HG02678 (cell line): ENCODE results near the gene NDST3.

ENCODE experiments used
- ATAC-seq: cut with Tn5 transposase; IDR thresholded peaks from one replicate; pipeline ENCODE4 v1.9.1; 2021; ENCODE audit warnings: mild to moderate bottlenecking, moderate library complexity; ENCODE audit not compliant: unreplicated experiment

The NDST3 gene

DNA sequence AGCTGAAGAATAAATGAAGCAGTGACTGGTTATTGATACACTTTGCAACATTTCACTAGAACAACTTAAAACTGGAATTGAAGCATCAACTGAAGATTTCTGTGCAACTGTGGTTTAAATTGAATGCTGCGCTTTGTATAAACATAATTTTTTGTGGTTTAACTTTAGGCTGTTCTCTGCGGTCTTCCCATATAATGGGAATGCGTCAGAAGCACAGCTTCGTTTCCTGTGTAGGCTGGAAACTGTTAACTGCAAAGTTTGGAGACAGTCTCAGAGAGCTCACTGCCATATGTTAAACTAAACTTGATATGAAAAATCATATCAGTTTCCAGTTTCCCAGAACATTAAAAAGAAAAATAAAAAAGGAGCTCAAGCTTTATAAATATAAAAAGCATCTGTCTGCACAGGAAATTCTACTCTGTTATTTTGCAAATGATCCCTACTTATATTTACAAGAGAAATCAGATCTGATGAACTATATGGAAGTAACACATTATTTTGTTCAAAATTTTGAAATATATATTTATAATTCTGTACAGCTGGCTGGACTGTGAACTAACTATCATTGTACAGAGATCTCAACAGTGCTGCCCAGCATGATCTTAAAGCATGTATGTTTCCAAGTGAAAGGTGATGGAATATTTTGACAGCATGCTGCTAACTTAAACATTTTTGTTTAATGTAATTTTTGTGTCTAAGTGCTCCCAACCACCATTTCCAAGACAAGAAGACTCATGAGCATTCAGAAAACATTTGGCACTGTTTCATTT lies 139.9 kb downstream of the NDST3 start:
- no peak for ATAC-seq

DNA sequence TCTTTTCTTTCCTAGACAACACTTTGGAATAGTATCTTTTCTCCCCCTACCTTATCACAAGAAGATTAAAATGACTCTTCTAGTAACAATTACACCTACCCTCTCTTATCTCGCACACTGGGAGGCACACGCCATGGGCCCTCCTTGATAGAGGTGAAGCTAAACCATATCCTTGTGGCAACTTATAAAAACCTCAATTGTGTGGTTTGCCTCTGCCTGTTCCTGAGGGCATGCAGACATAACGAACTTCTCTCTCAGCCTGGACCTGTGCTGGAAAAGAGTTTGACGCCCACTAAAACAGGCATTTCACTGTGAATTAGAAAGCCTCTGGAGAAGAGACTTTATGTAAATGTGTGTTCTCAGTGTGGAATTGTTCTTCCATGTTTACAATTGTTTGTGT lies 141.2 kb downstream of the NDST3 start:
- ATAC-seq = no peak

DNA sequence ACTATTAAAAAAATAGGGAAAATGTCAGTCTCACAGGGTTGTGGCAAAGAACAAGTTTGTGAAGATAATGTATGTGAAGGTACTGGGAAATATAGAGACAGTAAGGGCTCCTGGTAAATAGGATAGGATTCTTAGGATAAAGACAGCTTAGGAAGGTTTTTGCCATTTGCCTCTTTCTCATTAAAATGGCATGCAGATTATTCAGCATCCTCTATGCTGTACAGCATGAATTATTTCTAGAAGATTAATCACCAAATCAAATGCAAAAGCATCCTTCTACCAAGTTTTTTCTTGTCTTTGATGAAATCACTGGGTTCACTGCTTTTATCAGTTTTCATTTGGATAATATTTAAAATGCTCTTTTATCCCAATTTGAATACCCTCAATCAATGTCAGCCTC lies 142.8 kb downstream of the NDST3 start:
- ATAC-seq = no peak

DNA sequence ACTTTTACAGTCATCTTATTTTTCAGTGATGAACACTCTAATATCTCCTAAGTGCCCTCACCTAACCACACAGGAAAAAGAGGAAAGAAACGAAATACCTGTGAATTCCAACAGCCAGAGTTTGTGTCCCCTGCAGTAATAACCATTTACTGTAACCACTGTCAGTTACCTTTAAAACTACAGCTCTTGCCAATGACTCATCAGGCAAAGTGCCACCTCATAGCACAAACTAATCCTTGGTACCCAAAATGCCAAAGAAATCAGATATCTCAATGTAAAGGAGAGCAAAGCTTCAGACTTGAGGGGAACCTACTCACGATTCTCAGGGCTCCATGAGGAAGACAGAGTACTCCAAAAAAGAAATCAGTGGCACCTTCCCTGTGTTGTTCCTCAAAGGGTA lies 146.5 kb downstream of the NDST3 start:
- ATAC-seq = no peak

DNA sequence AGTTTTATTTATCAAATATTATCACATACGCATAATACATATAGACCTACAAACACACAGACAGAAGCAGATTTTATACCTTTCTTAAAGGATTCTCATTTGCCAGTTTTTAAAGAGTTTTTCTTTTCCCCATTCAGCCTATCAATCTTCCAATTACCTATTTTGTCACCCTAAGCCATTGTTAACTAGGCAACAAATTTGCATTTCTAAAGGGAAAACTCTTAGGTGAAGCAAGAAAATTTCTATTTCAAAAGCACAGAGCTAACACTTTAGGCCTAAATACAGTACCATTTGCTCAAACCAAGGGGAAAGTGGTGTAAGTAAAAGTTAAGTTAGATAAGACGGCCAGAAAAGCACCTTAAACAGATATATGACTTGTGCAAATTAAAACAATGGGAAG lies 156.6 kb downstream of the NDST3 start:
- ATAC-seq = no peak

DNA sequence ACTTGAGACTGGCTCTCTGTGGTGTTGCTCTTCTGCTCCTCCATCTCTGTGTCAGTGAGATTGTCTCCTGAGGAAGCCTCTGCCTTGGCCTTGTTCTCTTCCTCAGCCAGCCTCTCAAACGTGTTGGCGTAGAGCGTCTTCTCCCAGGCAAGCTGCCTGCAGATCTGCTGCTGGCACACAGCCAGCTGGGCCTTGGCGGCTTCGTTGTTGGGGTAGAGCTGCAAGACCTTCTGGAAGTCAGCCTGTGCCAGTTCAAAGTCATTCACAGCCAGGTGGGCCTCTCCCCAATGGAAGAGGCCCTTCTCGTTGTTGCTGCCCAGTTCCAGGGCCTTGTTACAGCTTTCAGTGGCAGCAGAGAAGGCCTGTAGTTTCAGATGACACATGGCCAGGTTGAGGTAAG lies 159.1 kb downstream of the NDST3 start:
- no peak for ATAC-seq

DNA sequence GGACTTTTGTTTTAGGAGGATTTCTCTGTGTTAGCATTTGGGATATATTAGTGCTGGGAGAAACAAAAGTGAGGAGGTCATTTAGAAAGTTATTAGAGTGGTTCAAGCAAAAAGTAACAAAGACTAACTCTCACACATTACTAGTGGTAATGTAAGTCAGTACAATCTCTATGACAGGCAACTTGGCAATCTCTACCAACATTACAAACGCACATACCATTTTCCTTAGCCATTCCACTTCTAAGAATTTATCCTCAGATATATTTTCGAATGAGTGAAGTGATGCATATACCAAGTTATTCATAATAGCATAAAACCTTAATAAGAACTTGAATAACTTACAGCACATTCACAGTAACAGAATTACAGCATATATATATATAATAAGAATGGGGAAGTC lies 172.3 kb downstream of the NDST3 start:
- no peak for ATAC-seq

DNA sequence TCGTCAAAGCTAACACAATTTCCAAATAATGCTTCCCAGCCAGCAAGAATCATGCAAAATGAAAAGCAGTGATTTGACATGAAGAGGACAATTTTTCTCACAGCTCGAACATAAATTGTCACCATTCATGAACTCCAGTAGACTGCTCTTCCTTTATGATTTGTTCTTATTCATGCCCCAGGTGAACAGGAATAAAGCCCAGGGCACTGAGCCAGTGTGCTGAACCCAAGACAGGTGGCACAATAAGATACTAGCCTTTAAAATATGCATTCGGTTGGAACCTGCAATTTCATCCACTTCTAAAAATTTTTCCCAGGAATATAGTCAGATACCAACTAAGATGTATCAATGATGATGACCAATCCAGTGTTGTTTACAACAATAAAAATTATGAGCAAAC lies 178.8 kb downstream of the NDST3 start:
- no peak for ATAC-seq

DNA sequence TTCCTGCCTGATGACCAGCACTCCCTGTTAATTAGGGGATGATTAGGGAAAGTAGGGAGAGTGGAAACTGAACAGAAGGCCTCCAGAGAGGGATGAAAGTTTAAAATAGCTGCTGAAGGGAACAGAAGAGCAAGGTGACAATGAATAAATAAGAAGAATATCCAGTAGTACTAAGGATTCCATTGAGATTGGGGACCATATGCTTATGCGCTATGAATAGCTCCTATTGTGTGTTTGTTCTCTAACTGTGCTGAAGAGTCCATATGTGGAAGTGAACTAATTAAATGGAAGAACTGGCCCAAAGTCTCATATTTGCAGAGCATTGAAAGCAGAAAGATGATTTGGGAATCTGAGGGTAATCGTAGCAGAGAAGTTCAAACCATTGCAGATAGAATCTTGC lies 181.5 kb downstream of the NDST3 start:
- ATAC-seq = no peak

DNA sequence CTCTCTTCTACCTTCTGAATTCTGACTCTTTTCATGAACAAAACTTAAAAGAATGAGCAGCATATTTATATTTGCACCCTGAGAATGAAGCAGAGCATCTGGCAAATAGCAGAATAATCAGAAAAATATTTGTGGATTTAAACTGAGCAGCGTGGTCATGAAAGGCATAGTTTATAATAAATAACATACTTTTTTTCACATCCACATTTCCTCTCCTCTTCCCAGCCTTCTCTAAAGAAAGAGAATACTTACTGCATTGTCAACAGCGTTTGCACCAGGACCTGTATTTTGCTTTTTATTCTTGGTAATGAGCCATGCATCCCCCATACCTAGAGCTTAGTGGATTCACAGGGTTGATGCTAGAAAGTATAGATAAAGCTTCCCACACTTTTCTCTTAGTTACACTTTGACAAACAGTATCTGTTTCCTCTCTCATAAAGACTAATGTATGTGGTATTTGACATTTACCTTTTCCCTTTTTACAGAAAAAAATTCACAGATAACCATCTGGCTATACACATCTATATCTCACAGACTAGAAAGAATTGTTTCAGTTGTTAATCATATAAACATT lies 187.0 kb downstream of the NDST3 start:
- no peak for ATAC-seq

DNA sequence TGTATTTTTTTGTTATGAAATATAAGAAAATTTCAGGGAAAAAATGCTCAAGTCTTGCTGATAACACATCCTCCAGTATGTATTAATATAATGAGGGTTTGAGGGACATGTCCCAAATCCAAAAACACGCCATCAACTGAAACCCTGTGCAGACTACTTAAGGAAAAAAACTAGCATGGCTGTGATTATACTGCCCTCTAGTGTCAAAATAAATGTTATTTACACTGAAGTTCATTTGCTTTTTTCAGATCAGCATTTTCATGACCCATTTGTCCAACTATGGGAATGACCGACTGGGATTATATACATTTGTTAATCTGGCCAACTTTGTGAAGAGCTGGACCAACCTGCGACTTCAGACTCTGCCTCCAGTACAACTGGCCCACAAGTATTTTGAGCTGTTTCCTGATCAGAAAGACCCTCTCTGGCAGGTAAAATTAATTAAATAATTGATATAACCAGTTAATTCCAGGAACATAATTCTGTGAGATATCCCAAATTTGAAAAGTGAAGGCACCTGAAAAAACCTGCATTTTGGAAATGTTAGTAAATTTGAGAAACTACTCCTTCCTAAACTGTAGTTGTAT lies 190.1 kb downstream of the NDST3 start:
- peak; percentile 68 for ATAC-seq

DNA sequence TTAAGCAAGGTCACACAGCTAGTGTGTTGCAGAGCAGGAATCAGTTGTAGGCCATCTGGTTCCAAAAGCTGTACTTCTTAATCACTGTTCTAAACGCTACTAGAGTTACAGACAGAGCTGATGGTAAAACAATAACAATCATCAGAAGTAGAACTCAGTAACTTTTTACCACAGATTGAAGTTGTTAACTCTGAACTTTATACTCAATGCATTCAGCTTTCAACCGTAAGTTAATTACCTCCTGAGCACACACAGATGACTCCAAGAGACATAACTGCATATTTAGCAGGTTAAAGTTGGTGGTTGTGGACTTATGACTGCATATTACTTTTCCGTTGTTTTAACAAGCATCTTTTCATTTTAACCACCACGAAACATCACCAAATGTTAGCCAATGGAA lies 191.2 kb downstream of the NDST3 start:
- no peak for ATAC-seq

DNA sequence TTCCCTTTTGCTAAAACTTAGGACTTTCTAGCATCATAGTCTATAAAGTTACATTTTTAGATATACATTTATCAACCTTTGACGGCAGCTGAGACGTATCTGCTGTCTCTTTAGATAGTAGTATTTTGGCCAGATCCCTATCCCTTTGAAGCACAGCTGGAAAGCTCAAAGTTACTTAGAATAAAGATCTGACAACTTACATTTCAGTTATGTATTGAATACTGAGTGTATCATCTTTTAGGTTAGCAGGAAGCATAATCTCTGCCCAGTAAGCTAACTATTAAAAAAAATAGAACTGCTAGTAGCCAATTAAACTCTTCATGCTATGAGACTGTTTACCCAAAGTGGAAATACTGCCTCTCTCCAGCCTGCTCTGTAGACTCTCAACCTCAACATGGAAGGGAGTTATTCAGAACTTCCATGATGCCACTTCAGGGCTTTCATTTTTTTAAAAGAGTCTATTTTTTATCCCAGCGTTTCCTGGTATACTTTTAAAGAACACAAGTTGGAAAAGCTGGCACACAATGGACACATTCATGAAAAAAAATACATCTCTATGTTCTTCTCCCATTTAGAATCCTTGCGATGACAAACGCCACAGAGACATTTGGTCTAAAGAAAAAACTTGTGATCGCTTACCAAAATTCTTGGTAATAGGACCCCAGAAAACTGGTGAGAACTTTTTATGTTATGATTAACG lies 192.2 kb downstream of the NDST3 start:
- ATAC-seq = no peak

DNA sequence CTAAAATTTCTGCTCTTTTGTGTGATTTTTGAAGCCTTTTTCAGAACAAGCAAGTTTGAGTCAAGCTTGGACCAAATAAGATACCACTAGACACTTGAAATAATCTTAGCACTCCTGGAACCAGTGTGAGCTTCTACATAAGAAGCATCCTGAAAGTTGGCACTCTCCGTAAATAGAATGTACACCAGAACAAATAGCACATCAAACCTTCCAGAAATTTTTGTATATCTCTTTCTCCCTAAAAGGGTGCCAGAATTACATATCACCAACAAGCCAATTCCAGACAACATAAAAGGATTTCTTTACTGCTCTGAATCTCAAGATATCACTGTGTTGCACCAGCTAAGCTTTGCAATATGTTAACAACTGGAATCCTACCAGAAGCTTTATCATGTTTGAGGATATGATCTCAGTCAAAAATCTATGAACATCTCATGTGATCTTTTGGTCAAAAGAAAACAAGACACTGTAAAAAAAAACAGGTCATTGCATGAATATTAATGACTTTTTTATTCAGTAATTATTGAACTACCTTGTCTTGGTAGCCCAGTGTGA lies 201.4 kb downstream of the NDST3 start:
- ATAC-seq = no peak

DNA sequence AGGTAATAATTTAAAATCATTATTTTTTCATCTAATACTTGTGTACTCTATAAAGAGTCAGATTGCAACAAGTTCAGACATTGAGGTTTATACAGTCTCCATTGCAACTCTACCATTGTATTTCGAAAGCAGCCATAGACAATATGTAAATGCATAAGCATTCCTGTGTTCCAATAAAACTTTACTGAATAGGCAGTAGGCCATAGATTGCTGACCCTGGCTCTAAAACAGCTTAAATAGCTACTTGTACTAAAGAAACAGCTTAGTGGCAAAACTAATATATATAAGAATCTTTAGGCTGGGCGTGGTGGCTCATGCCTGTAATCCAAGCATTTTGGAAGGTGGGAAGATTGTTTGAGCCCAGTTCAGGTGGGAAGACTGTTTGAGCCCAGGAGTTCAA lies 203.2 kb downstream of the NDST3 start:
- ATAC-seq = no peak

DNA sequence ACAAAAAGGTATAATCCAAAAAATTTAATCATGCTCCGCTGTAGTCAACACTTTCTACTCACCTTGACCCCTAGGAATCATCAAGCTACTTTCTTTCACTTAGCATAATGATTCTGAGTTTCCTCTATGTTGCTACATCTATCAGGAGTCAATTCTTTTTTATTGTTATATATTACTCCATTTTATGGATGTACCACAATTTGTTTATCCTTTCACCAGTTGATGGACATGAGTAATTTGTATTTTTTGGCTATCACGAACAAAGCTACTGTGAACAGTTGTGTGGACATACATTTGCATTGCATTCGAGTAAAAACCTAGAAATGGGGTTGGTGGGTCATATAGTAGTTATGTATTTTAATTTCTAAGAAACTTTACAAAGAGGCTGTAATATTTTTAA lies 215.6 kb downstream of the NDST3 start:
- ATAC-seq = no peak

DNA sequence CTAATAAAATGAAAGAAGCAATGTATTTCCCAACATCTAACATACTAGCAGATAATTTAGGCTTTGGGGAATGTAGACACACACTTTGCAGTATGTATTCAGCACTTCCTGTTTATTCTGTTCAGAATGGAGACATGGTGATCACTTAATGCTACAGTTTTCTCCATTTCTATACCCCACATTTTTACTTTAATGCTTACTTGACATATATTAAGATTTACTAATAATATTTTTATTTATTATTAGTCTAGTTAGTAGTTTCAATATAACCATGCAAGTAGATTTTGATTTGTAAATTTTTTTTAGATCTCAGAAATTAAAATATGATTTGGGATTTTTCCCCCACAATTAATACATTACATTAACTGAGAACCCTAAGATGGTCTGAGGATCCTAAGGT lies 220.1 kb downstream of the NDST3 start:
- ATAC-seq = no peak

DNA sequence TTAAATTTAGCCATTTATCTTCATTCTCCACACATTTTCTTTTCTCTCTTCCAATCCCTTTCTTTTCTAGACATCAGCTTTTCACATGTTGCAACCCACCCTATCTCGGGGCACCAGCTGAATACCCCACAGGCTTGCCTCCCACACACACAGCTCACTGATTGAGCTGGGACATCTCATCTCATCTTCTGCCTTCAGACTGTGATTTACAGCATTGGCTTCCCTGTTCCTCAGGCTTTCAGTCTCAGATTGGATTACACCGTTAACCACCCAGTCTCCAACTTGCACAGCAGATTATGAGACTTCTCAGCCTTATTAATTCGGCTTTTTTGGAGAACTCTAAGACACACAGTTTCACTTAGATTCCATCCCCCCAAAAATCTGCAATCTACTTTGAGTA lies 224.8 kb downstream of the NDST3 start:
- no peak for ATAC-seq

DNA sequence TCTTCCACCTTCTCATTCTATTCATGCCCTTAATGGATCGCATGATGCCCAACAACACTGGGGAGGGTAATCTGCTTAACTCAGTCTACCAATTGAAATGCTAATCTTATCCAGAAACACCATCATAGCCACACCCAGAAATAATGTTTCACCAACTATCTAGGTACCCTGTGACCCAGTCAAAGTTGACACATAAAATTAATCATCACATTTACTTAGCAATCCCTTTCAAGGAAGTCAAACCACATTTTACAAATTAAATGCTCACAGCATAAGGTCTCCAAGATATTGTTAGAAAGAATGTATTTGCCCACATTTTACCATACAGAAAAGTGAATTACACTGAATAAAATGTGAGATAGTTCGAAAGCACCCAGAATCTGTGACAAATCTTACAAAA lies 226.0 kb downstream of the NDST3 start:
- ATAC-seq = no peak

DNA sequence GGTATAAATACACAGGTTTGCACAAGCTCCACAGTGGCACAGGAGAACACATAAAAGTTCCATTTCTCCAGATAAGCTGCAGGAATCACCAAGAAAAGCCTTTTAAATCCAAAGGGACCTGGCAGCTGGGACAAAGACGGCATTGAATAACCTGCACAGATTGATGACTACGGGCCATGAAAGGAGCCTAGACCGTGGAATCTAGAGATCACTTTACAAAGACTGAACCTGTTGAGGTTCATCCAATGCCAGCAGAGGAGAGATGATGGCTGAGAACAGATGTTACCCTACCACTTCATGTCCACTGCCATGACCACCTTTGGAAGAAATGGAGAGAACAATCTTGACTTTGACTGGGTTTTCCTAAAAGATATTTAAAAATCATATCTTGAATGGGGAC lies 229.8 kb downstream of the NDST3 start:
- no peak for ATAC-seq

DNA sequence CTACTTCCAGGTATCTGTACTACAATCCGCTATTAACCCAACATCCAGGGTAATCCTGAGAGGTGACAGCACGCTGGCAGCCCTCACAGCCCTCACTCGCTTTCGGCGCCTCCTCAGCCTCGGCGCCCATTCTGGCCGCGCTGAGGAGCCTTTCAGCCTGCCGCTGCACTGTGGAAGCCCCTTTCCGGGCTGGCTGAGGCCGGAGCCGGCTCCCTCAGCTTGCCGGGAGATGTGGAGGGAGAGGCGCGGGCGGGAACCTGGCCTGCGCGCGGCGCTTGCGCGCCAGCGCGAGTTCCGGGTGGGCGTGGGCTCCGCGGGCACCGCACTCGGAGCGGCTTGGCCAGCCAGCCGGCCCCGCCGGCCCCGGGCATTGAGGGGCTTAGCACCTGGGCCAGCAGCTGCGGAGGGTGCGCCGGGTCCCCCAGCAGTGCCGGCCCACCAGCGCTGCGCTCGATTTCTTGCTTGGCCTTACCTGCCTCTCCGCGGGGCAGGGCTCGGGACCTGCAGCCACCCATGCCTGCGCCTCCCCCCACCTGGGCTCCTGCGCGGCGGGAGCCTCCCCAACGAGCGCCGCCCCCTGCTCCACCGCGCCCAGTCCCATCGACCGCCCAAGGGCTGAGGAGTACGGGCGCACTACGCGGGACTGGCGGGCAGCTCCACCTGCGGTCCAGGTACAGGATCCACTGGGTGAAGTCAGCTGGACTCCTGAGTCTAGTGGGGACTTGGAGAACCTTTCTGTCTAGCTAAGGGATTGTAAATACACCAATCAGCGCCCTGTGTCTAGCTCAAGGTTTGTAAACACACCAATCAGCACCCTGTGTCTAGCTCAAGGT lies 231.2 kb downstream of the NDST3 start:
- peak; percentile 49 for ATAC-seq
